Epithelial cell of proximal tubule (primary cell): ENCODE measurements around the gene SLITRK2. TPM values are rescaled to one million over a fixed set of nuclear protein-coding genes. Genes with fewer than 3 reads are reported as not detected.

Source experiments
- DNase-seq: peaks from one replicate; pipeline ENCODE4 v3.0.0-alpha.2; 2011; ENCODE audit warnings: low read depth
- H3K4me3 ChIP-seq: 2 replicates; pipeline ENCODE4 v1.5.1; 2011; ENCODE audit warnings: low read depth, mild to moderate bottlenecking, low read length
- total RNA-seq: library from RNA; depleted of rRNA; stranded (reverse); fragments of >200 nt; gene quantifications from 2 replicates; pipeline ENCODE4 v1.2.3, GENCODE V29; 2015
- TF ChIP-seq, protein P1 (sequence below): conservative IDR thresholded peaks from 2 replicates; pipeline ENCODE4 v1.5.1; 2012; ENCODE audit warnings: low read depth, mild to moderate bottlenecking, low read length

SLITRK2 gene, protein sequence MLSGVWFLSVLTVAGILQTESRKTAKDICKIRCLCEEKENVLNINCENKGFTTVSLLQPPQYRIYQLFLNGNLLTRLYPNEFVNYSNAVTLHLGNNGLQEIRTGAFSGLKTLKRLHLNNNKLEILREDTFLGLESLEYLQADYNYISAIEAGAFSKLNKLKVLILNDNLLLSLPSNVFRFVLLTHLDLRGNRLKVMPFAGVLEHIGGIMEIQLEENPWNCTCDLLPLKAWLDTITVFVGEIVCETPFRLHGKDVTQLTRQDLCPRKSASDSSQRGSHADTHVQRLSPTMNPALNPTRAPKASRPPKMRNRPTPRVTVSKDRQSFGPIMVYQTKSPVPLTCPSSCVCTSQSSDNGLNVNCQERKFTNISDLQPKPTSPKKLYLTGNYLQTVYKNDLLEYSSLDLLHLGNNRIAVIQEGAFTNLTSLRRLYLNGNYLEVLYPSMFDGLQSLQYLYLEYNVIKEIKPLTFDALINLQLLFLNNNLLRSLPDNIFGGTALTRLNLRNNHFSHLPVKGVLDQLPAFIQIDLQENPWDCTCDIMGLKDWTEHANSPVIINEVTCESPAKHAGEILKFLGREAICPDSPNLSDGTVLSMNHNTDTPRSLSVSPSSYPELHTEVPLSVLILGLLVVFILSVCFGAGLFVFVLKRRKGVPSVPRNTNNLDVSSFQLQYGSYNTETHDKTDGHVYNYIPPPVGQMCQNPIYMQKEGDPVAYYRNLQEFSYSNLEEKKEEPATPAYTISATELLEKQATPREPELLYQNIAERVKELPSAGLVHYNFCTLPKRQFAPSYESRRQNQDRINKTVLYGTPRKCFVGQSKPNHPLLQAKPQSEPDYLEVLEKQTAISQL
- total RNA-seq, result 0.07 TPM in 1 of 2 replicates, not detected in the other

DNA sequence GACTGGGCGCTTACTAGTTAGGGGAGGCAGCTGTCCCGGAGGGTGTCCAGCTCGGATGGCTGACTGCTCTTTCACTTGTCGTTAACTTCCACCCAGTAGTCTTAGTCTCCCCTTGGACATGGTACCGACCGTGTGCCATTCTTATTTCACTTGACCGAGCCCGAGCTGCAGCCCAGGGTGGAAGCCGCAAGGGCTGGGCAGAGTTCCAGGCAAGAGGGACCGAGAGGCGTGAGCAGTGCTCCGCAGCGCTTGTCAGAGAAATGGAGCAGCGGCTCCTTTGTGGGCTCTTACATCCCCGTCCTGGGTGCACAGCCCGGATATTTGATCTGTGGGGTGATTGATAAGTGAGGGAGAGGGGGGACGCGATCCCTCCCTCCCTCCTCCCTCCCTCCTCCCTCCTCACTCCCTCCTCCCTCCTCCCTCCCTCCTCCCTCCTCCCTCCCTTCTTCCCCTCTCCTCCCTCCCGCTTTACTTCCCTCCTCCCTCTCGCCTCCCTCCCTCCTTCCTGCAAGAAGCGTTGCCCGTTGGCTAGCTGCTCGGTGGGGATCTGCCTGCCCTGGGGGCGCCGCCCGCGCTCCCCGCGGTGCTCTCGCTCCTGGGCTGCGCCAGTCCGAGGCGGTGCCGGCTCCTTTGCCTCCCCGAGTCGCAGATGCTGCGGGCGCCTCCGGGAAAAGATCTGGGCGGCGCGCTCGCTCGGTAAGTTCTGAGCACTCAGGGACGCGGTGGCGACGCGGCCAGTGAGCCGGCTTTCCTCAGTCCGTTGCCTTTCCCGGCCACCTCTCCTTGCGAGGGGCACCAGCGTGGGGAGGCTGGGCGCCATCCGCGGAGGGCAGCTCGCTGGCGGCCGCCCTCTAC is at the start of gene SLITRK2:
Gene SLITRK2 (plus strand): TSS at position 499 of the 855 bp plus-strand sequence. CDS start 4,597 bp downstream, outside the sequence.
- TF ChIP-seq, protein P1, sequence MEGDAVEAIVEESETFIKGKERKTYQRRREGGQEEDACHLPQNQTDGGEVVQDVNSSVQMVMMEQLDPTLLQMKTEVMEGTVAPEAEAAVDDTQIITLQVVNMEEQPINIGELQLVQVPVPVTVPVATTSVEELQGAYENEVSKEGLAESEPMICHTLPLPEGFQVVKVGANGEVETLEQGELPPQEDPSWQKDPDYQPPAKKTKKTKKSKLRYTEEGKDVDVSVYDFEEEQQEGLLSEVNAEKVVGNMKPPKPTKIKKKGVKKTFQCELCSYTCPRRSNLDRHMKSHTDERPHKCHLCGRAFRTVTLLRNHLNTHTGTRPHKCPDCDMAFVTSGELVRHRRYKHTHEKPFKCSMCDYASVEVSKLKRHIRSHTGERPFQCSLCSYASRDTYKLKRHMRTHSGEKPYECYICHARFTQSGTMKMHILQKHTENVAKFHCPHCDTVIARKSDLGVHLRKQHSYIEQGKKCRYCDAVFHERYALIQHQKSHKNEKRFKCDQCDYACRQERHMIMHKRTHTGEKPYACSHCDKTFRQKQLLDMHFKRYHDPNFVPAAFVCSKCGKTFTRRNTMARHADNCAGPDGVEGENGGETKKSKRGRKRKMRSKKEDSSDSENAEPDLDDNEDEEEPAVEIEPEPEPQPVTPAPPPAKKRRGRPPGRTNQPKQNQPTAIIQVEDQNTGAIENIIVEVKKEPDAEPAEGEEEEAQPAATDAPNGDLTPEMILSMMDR, result no peak
- DNase-seq, result no peak
- H3K4me3 ChIP-seq, result peak within 1 kb of the TSS; percentile 55

DNA sequence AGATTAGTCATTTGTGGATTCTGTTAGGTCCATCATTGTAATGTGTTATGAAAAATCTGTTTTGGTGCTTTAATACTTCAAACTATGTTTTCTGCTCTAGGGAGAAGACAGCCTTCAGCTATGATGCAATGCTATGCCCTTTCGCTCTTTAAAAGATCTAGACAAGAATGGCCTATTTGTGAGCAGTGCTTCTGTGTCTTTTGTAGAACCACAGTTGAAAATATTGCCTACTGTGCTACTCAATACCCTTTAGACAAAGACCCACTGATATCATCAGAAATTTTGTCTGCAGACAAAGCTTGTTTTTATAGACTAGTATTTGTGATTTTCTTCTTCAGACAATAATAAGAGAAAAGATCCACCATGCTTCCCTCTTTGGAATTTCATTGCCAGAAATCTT is 44.6 kb upstream of the SLITRK2 start:
- DNase-seq, result no peak
- TF ChIP-seq, protein P1, result no peak
- H3K4me3 ChIP-seq, result no peak overlapping the region

DNA sequence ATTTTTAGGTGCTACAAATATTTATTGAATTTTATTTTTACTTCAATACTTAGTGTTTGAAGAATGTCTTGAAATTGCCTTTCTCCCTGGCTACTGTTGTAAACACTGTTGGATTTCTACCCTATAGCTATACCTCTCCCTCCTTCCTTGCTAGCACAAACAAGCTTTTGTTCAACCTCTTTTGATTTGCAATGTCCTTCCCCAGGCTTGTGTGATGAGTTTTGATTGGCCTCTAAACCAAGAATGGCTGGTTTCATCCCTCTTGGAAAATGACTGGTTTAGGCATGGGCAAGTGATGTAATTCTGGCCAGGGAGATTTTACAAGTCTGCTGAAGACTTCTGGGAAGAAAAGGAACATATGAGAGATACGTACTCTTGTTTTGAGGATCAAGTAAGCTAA is 25.3 kb upstream of the SLITRK2 start:
- H3K4me3 ChIP-seq, result no peak overlapping the region
- TF ChIP-seq, protein P1, result no peak
- DNase-seq, result no peak

DNA sequence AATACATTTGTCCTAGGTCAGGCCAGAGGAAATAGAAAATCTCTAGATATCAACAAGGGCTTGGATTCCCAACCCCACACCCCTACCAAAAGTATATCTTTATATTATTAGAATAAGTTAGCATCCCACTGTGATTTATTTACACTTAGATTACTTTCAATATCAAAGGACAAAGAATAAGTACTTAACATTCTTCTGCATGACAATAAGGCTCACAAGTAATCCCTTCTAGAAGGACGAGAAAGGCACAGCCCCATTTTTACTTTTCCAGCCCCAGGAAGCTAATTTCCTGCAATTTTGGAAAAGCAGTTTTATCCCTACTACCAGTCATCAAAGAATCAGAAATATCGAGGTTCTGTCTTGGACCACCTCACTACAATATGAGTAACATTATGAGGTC is 14.1 kb upstream of the SLITRK2 start:
- TF ChIP-seq, protein P1, result no peak
- no peak for DNase-seq
- H3K4me3 ChIP-seq, result no peak overlapping the region

DNA sequence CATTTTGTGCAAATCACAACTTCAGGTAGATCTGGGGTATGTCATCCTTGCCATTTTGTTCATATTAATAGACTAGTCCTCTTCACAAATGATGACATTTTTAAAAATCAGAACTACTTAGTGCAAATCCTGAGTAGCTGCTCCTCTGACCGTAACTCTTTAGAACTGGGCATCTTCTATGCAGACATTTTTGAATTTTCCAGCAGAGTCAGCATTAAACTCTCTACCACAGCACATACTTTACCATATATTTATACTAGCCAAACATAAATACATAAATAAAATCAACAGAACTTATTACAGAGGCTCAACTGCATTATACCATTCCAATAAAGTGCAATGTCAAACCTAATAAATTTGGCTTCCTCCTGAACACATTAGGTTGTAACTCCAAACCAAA is 4.5 kb upstream of the SLITRK2 start:
- TF ChIP-seq, protein P1, result no peak
- no peak overlapping the region for H3K4me3 ChIP-seq
- DNase-seq, result no peak

DNA sequence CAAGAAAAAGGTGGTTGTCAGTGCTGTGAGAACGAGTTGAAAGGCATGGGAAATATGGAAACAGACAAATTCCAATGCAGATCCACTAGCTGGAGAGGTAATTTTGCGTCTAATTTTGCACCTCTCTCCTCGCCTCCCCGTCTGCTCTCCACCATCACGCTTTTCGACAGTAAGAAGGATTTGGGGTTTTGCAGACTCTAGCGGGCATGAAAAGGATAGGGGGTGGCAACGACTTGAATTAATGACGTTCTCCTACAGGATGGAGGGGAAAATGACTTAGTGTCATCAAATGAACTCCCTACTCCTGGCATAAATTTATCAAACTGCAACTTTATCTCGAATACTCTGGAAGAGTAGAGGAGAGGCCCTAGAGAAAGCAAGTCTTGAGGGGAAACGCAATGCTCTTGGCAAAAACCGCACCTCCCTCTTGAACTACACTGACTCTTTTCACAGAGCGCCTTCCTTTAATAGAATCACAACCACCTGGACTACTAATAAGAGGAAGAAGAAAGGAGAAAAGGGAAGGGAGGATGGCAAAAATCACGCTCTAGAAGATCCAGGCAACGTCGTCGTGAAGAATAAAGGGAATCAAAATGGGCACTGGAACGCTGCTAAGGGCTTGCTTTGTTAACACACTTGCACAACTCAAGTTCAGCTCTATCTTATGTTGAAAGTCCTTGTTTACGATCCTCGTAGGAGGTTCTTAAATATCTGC is 871 bp upstream of the SLITRK2 start:
- TF ChIP-seq, protein P1, result no peak
- DNase-seq, result no peak
- H3K4me3 ChIP-seq, result peak overlapping the region; percentile 55
